ENCODE measurements around the gene OPN4.

DNA sequence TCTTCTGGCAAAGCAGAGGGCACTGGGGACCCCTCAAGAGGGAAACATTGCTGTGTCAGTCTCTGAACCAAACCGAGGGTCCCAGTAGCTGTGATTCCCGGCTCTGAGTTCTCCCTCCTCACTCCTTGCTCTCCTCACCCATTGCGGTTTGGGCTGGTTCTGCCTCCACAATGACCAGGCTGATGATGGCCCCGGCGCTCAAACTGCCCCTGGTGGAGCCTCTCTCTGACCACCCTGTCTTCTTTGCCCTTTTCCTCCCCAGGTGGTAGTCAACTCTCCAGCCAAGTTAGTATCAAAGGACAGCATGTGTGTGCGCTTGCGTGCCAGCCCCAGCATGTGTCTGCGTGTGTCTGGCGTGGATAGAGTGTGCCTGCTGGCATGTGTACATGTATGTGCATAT lies 31.1 kb downstream of the OPN4 start:
- TF ChIP-seq FOXM1 (IDR thresholded peaks at IDR 0.05; ENCODE audit: borderline replicate concordance, low read depth) (no peak), CREB1 (IDR thresholded peaks at IDR 0.05; ENCODE audit: low read depth) (no peak), YY1 (IDR thresholded peaks at IDR 0.05; ENCODE audit: low read depth) (no peak), TAF1 (IDR thresholded peaks at IDR 0.05; ENCODE audit: low read depth) (no peak), CEBPB (IDR thresholded peaks at IDR 0.05) (no peak), ZBTB7A (IDR thresholded peaks at IDR 0.05; ENCODE audit: low read depth) (no peak), NFIC (IDR thresholded peaks at IDR 0.05) (no peak), EP300 (IDR thresholded peaks at IDR 0.05; ENCODE audit: borderline replicate concordance) (no peak), TCF12 (IDR thresholded peaks at IDR 0.05; ENCODE audit: low read depth) (no peak), TEAD4 (IDR thresholded peaks at IDR 0.05) (no peak)
- TF ChIP-seq, protein P1, sequence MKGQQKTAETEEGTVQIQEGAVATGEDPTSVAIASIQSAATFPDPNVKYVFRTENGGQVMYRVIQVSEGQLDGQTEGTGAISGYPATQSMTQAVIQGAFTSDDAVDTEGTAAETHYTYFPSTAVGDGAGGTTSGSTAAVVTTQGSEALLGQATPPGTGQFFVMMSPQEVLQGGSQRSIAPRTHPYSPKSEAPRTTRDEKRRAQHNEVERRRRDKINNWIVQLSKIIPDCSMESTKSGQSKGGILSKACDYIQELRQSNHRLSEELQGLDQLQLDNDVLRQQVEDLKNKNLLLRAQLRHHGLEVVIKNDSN (IDR thresholded peaks at IDR 0.05): no peak
- TF ChIP-seq, protein P2, sequence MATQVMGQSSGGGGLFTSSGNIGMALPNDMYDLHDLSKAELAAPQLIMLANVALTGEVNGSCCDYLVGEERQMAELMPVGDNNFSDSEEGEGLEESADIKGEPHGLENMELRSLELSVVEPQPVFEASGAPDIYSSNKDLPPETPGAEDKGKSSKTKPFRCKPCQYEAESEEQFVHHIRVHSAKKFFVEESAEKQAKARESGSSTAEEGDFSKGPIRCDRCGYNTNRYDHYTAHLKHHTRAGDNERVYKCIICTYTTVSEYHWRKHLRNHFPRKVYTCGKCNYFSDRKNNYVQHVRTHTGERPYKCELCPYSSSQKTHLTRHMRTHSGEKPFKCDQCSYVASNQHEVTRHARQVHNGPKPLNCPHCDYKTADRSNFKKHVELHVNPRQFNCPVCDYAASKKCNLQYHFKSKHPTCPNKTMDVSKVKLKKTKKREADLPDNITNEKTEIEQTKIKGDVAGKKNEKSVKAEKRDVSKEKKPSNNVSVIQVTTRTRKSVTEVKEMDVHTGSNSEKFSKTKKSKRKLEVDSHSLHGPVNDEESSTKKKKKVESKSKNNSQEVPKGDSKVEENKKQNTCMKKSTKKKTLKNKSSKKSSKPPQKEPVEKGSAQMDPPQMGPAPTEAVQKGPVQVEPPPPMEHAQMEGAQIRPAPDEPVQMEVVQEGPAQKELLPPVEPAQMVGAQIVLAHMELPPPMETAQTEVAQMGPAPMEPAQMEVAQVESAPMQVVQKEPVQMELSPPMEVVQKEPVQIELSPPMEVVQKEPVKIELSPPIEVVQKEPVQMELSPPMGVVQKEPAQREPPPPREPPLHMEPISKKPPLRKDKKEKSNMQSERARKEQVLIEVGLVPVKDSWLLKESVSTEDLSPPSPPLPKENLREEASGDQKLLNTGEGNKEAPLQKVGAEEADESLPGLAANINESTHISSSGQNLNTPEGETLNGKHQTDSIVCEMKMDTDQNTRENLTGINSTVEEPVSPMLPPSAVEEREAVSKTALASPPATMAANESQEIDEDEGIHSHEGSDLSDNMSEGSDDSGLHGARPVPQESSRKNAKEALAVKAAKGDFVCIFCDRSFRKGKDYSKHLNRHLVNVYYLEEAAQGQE (IDR thresholded peaks at IDR 0.05; ENCODE audit: low read depth): no peak
